DND-41 (cell line): ENCODE measurements around the gene EDC4.

Source experiments
- ATAC-seq: fragments of 200-7000 bp; cut with Tn5 transposase; 3 replicates; pipeline ENCODE4 v1.9.1; 2021; ENCODE audit warnings: low read depth; ENCODE audit not compliant: insufficient read depth
- DNase-seq: peaks from one replicate; pipeline ENCODE4 v3.0.0-alpha.2; 2020
- H2AFZ ChIP-seq: 2 replicates; pipeline ENCODE4 v1.6.0; 2012; ENCODE audit warnings: low read depth, low read length
- H3K27ac ChIP-seq: 2 replicates; pipeline ENCODE4 v1.5.1; 2012; ENCODE audit warnings: low read length, inconsistent platforms
- H3K27me3 ChIP-seq: fragments of 200-600 bp; sonication (generic); 2 replicates; pipeline ENCODE4 v1.6.0; 2012; ENCODE audit warnings: low read length, mild to moderate bottlenecking, inconsistent platforms; ENCODE audit not compliant: insufficient read depth, poor library complexity
- H3K36me3 ChIP-seq: 2 replicates; pipeline ENCODE4 v1.5.1; 2012; ENCODE audit warnings: low read length, inconsistent platforms; ENCODE audit not compliant: insufficient read depth
- H3K4me1 ChIP-seq: 2 replicates; pipeline ENCODE4 v1.5.1; 2012; ENCODE audit warnings: mild to moderate bottlenecking, low read length; ENCODE audit not compliant: insufficient read depth
- H3K4me2 ChIP-seq: 2 replicates; pipeline ENCODE4 v1.6.0; 2012; ENCODE audit warnings: mild to moderate bottlenecking, moderate library complexity, low read length, inconsistent platforms; ENCODE audit not compliant: insufficient read depth
- H3K4me3 ChIP-seq, 2 experiments: fragments of 200-600 bp in 1 of 2; shearing (Covaris generic) in 1 of 2; 2 replicates each; pipeline ENCODE4 v1.5.1; 2012 to 2016; ENCODE audit warnings: inconsistent platforms in 2 of 2, low read length in 2 of 2, mild to moderate bottlenecking in 2 of 2, low read depth in 1 of 2, moderate library complexity in 1 of 2
- H3K79me2 ChIP-seq: 2 replicates; pipeline ENCODE4 v1.6.0; 2012; ENCODE audit warnings: low read length, inconsistent platforms; ENCODE audit not compliant: insufficient read depth
- H3K9ac ChIP-seq: 2 replicates; pipeline ENCODE4 v1.6.0; 2012; ENCODE audit warnings: low read depth, mild to moderate bottlenecking, inconsistent platforms, low read length, moderate library complexity
- H3K9me3 ChIP-seq: 2 replicates; pipeline ENCODE4 v1.5.1; 2012; ENCODE audit warnings: low read length, moderate library complexity, mild to moderate bottlenecking, inconsistent platforms; ENCODE audit not compliant: insufficient read depth, severe bottlenecking
- H4K20me1 ChIP-seq: 2 replicates; pipeline ENCODE4 v1.6.0; 2012; ENCODE audit warnings: low read length; ENCODE audit not compliant: insufficient read depth
- EZH2 ChIP-seq: IDR thresholded peaks from 3 replicates; pipeline ENCODE4 v1.6.1; 2012; ENCODE audit warnings: borderline replicate concordance, low read depth, mild to moderate bottlenecking, moderate library complexity, low read length, inconsistent platforms; ENCODE audit not compliant: severe bottlenecking
- TF ChIP-seq, protein P1 (sequence below): IDR thresholded peaks from 2 replicates; pipeline ENCODE4 v1.5.1; 2012; ENCODE audit warnings: borderline replicate concordance, low read length, moderate library complexity, mild to moderate bottlenecking; ENCODE audit not compliant: poor library complexity, severe bottlenecking; ENCODE audit errors: extremely low read depth

EDC4 gene, protein sequence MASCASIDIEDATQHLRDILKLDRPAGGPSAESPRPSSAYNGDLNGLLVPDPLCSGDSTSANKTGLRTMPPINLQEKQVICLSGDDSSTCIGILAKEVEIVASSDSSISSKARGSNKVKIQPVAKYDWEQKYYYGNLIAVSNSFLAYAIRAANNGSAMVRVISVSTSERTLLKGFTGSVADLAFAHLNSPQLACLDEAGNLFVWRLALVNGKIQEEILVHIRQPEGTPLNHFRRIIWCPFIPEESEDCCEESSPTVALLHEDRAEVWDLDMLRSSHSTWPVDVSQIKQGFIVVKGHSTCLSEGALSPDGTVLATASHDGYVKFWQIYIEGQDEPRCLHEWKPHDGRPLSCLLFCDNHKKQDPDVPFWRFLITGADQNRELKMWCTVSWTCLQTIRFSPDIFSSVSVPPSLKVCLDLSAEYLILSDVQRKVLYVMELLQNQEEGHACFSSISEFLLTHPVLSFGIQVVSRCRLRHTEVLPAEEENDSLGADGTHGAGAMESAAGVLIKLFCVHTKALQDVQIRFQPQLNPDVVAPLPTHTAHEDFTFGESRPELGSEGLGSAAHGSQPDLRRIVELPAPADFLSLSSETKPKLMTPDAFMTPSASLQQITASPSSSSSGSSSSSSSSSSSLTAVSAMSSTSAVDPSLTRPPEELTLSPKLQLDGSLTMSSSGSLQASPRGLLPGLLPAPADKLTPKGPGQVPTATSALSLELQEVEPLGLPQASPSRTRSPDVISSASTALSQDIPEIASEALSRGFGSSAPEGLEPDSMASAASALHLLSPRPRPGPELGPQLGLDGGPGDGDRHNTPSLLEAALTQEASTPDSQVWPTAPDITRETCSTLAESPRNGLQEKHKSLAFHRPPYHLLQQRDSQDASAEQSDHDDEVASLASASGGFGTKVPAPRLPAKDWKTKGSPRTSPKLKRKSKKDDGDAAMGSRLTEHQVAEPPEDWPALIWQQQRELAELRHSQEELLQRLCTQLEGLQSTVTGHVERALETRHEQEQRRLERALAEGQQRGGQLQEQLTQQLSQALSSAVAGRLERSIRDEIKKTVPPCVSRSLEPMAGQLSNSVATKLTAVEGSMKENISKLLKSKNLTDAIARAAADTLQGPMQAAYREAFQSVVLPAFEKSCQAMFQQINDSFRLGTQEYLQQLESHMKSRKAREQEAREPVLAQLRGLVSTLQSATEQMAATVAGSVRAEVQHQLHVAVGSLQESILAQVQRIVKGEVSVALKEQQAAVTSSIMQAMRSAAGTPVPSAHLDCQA (N-terminal part only)

DNA sequence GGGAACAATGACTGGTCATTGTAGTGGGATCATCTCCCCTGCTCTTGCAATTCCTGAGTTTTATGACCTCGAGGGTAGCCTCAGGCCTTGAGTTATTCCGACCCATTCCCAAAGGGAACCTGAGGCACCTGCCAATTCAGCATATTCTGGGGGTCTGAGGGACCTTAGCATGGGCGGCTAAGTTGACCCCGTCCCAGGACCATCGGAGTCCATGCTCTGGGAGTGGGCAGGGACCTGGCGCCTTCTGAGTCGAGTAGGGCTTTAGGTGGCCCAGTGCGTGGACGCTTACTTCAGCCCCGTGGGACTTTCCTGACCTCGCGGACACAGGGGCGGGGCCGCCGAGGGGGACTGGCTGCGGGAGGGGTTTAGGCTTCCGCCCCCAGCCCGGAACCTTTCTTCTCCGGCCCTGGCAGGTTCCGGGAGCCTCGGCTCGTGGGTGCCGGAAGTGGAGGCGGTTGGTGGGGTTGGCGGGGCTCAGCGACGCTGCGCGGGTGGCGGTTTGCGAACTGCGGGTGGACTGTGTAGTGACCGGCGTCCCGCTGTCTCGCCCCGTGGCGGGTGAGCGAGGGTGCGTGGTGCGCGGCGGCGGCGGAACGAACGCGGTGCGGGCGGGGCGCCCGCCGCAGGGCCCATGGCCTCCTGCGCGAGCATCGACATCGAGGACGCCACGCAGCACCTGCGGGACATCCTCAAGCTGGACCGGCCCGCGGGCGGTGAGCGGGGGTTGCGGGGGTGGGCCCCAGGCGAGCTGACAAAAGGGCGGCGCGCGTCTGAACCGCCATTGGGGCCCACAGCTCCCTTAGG is at the start of gene EDC4:
Gene EDC4, plus strand, starts transcription at position 422 of the 804 bp plus-strand sequence. Its CDS starts 210 bp downstream, at position 632.
- no peaks in the 10 kb centered on the region for H3K27me3 ChIP-seq
- ATAC-seq (peak; percentile 93), DNase-seq (peak; percentile 86)
- TF ChIP-seq, protein P1, sequence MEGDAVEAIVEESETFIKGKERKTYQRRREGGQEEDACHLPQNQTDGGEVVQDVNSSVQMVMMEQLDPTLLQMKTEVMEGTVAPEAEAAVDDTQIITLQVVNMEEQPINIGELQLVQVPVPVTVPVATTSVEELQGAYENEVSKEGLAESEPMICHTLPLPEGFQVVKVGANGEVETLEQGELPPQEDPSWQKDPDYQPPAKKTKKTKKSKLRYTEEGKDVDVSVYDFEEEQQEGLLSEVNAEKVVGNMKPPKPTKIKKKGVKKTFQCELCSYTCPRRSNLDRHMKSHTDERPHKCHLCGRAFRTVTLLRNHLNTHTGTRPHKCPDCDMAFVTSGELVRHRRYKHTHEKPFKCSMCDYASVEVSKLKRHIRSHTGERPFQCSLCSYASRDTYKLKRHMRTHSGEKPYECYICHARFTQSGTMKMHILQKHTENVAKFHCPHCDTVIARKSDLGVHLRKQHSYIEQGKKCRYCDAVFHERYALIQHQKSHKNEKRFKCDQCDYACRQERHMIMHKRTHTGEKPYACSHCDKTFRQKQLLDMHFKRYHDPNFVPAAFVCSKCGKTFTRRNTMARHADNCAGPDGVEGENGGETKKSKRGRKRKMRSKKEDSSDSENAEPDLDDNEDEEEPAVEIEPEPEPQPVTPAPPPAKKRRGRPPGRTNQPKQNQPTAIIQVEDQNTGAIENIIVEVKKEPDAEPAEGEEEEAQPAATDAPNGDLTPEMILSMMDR = no peak
- TF ChIP-seq EZH2 = no peak
- H3K4me1 ChIP-seq = peaks cover 33% of the 10 kb centered on the region
- peak within 1 kb of the TSS; percentile 72 for H2AFZ ChIP-seq
- H3K36me3 ChIP-seq = peaks cover 77% of the 10 kb centered on the region
- peak within 1 kb of the TSS; percentile 86 for H3K9ac ChIP-seq
- H3K4me3 ChIP-seq = peak within 1 kb of the TSS; percentile 85 to 95
- H4K20me1 ChIP-seq = peaks cover 52% of the 10 kb centered on the region
- H3K4me2 ChIP-seq = peak within 1 kb of the TSS; percentile 88
- H3K27ac ChIP-seq = peak within 1 kb of the TSS; percentile 85
- peaks cover 46% of the 10 kb centered on the region for H3K79me2 ChIP-seq
- H3K9me3 ChIP-seq = no peaks in the 10 kb centered on the region

DNA sequence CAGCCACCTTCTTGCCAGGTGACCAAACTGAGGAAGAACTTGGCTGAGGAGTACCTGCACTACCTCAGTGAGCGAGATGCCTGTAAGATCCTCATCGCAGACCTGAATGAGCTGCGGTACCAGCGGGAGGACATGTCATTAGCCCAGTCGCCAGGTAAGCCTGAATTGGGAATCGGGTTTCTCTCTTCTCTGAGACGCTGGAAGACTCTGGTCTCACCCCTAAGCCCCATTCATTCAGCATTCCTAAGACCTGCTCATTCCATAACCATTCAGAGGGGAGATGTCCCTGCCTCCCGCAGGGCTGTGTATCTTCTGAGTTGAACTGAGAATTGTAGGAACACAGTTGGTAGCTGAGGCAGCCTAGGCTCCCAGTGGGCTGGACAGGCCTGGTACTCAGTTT is 47.7 kb upstream of the EDC4 start:
- Histone ChIP-seq H2AFZ (no peak overlapping the region), H3K9ac (no peak overlapping the region), H3K27me3 (no peaks in the 10 kb centered on the region), H4K20me1 (no peaks in the 10 kb centered on the region), H3K79me2 (no peaks in the 10 kb centered on the region), H3K27ac (no peak overlapping the region), H3K4me1 (no peaks in the 10 kb centered on the region), H3K4me3 (no peak overlapping the region), H3K9me3 (no peaks in the 10 kb centered on the region), H3K4me2 (no peak overlapping the region), H3K36me3 (peaks cover 34% of the 10 kb centered on the region)
- ATAC-seq (no peak), DNase-seq (no peak)
- TF ChIP-seq, protein P1 = no peak
- no peak for TF ChIP-seq EZH2

DNA sequence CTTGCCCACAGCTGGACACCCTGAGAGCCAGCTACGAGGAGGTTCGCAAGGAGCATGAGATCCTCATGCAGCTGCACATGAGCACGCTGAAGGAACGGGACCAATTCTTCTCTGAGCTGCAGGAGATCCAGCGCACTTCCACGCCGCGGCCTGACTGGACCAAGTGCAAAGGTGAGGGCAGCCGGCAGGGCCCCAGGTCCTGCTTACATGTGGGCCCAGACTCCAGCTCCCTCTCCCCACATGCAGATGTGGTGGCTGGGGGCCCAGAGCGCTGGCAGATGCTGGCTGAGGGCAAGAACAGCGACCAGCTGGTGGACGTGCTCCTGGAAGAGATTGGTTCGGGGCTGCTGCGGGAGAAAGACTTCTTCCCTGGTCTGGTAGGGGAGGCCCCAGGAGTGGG is 46.9 kb upstream of the EDC4 start:
- no peaks in the 10 kb centered on the region for H3K9me3 ChIP-seq
- no peak overlapping the region for H3K4me2 ChIP-seq
- no peak overlapping the region for H3K4me3 ChIP-seq
- H3K4me1 ChIP-seq = no peaks in the 10 kb centered on the region
- ATAC-seq (no peak), DNase-seq (no peak)
- TF ChIP-seq, protein P1 = no peak
- no peak for TF ChIP-seq EZH2
- H4K20me1 ChIP-seq = no peaks in the 10 kb centered on the region
- no peak overlapping the region for H2AFZ ChIP-seq
- peaks cover 40% of the 10 kb centered on the region for H3K36me3 ChIP-seq
- H3K27ac ChIP-seq = no peak overlapping the region
- H3K9ac ChIP-seq = no peak overlapping the region
- no peaks in the 10 kb centered on the region for H3K79me2 ChIP-seq
- H3K27me3 ChIP-seq = no peaks in the 10 kb centered on the region
